Stomach (tissue), 9 donors: ENCODE data around the gene PPEF1. TPM values are rescaled to one million over a fixed set of nuclear protein-coding genes. Genes with fewer than 3 reads are reported as not detected.

ENCODE experiments used
- DNase-seq, 2 donors: peaks; one replicate each; pipeline versions ENCODE4 v3.0.0 to v3.0.0-alpha.2; 2013 to 2019
- H3K27ac ChIP-seq, 5 donors: fragments of 200-600 bp in 4 of 5; sonication (generic) in 4 of 5; one replicate each; pipeline ENCODE4 v1.5.1; 2013 to 2019; ENCODE audit warnings: mild to moderate bottlenecking in 1 of 5, moderate library complexity in 1 of 5
- H3K27me3 ChIP-seq, 3 donors: fragments of 200-600 bp; sonication (generic); one replicate each; pipeline ENCODE4 v1.5.1; 2017 to 2019; ENCODE audit warnings: mixed run types in 1 of 3
- H3K36me3 ChIP-seq, 4 donors: fragments of 200-600 bp; sonication (generic); 1 replicate in 3 of 4; 2 replicates in 1 of 4; pipeline ENCODE4 v1.5.1; 2016 to 2019
- H3K4me1 ChIP-seq, 4 donors: fragments of 200-600 bp; sonication (generic); one replicate each; pipeline ENCODE4 v1.5.1; 2016 to 2019
- H3K4me3 ChIP-seq, 4 donors: fragments of 200-600 bp; sonication (generic) in 3 of 4; one replicate each; pipeline ENCODE4 v1.5.1; 2016 to 2019; ENCODE audit warnings: mild to moderate bottlenecking in 1 of 4
- H3K9me3 ChIP-seq, 4 donors: fragments of 200-600 bp; sonication (generic); one replicate each; pipeline ENCODE4 v1.5.1; 2016 to 2019
- CTCF ChIP-seq, 7 experiments: fragments of 450-650 bp in 4 of 7; fragments of 200-600 bp in 3 of 7; sonication (generic) in 3 of 7; IDR thresholded peaks; one replicate each; pipeline ENCODE4 v1.5.1; 2016 to 2019; ENCODE audit warnings: antibody characterized with exemption in 7 of 7, control low read depth in 2 of 7, mild to moderate bottlenecking in 1 of 7
- EP300 ChIP-seq: sonication (generic); formaldehyde crosslinking; IDR thresholded peaks from one replicate; pipeline ENCODE4 v1.6.1; 2017; ENCODE audit warnings: antibody characterized with exemption
- POLR2A ChIP-seq, 4 donors: fragments of 450-650 bp; IDR thresholded peaks; one replicate each; pipeline ENCODE4 v1.6.1; 2016; ENCODE audit warnings: antibody characterized with exemption in 4 of 4, control low read depth in 2 of 4, mild to moderate bottlenecking in 1 of 4, moderate library complexity in 1 of 4
- POLR2AphosphoS5 ChIP-seq, 3 donors: sonication (generic); formaldehyde crosslinking; IDR thresholded peaks; one replicate each; pipeline ENCODE4 v1.6.1; 2016; ENCODE audit warnings: antibody characterized with exemption in 3 of 3
- WGBS, 5 donors: extraction: QIAGEN DNeasy Blood & Tissue Kit in 3 of 5; methylation state at CpG; one replicate each; pipeline versions ENCODE4 v1.1.5 to v1.1.7; 2013 to 2018; 5-methylcytosine and 5-hydroxymethylcytosine counted together
- intact Hi-C: fragments of 100-400 bp; cut with DNase I; formaldehyde crosslinking; loops from one replicate; pipeline ENCODE4 v1.15.1; 2023; ENCODE audit warnings: low total_unique reads
- polyA plus RNA-seq, 3 donors: library from polyadenylated mRNA; stranded (reverse); fragments of 200-250 nt; gene quantifications; one replicate each; pipeline ENCODE4 v1.2.3, GENCODE V29; 2013
- total RNA-seq, 5 donors: library from RNA; depleted of rRNA; stranded (reverse); fragments of >200 nt; gene quantifications; one replicate each; pipeline versions ENCODE4 v1.1.0 to v1.2.3, GENCODE V29; 2014 to 2016
- donor health status: healthy with polysubstance abuse.
- donor health status: Bipolar disorder and iron deficiency.
- donor health status: healthy.

Gene PPEF1
- total and polyA plus RNA-seq, 8 donors = 0.08 to 1.3 (median 0.22) TPM; not detected in 4

GRCh38 chrX:18714910-18715309, 7.5 kb downstream of the PPEF1 start:
- H3K27ac ChIP-seq = no peak overlapping the region
- no peak for DNase-seq
- no peaks in the 10 kb centered on the region for H3K4me1 ChIP-seq
- 84 to 96% (median 93%) methylated on average over 9 of the region's 9 CpGs for WGBS, 5 donors
- no peak for TF ChIP-seq EP300
- TF ChIP-seq POLR2AphosphoS5 (IDR thresholded peaks at IDR 0.05) = no peak
- no peak for TF ChIP-seq POLR2A (IDR thresholded peaks at IDR 0.05)
- TF ChIP-seq CTCF (IDR thresholded peaks at IDR 0.05) = no peak
- H3K4me3 ChIP-seq = no peak overlapping the region
- no peaks in the 10 kb centered on the region for H3K36me3 ChIP-seq
- intact Hi-C loops = no loop called here
- H3K27me3 ChIP-seq = no peaks in the 10 kb centered on the region
- H3K9me3 ChIP-seq = no peaks in the 10 kb centered on the region

- no peaks in the 10 kb centered on the region for H3K27me3 ChIP-seq
- TF ChIP-seq EP300 (no peak), CTCF (IDR thresholded peaks at IDR 0.05) (no peak), POLR2A (IDR thresholded peaks at IDR 0.05) (no peak), POLR2AphosphoS5 (IDR thresholded peaks at IDR 0.05) (no peak)
- no peak overlapping the region for H3K27ac ChIP-seq
- WGBS, 5 donors = 66 to 90% (median 75%) methylated on average over 4 of the region's 4 CpGs
- no peaks in the 10 kb centered on the region for H3K9me3 ChIP-seq
- no peaks in the 10 kb centered on the region for H3K36me3 ChIP-seq
- no peak for DNase-seq
- H3K4me1 ChIP-seq = peaks cover 0 to 12% (median 7%) of the 10 kb centered on the region in 4 donors
- intact Hi-C loops = no loop called here
- no peak overlapping the region for H3K4me3 ChIP-seq
These were observed 12.4 kb downstream of the PPEF1 start for GRCh38 chrX:18719852-18720251.

GRCh38 chrX:18721683-18722499, 14.4 kb downstream of the PPEF1 start:
- Histone ChIP-seq H3K4me1 (peaks cover 0 to 12% (median 7%) of the 10 kb centered on the region in 4 donors), H3K36me3 (no peaks in the 10 kb centered on the region), H3K4me3 (no peak overlapping the region), H3K27me3 (no peaks in the 10 kb centered on the region), H3K27ac (peak overlapping the region in 2 of 5 donors; percentile 15 to 22), H3K9me3 (no peaks in the 10 kb centered on the region)
- WGBS, 5 donors = 47 to 65% (median 51%) methylated on average over 8 of the region's 8 CpGs
- intact Hi-C loops = no loop called here
- TF ChIP-seq EP300 = no peak
- DNase-seq = peak in 1 of 2 donors; percentile 9

- Histone ChIP-seq H3K36me3 (no peaks in the 10 kb centered on the region), H3K4me3 (no peak overlapping the region), H3K9me3 (no peaks in the 10 kb centered on the region), H3K4me1 (peaks cover 0 to 12% (median 7%) of the 10 kb centered on the region in 4 donors), H3K27me3 (no peaks in the 10 kb centered on the region), H3K27ac (peak overlapping the region in 1 of 5 donors; percentile 22)
- 43 to 84% (median 62%) methylated on average over 10 of the region's 10 CpGs for WGBS, 5 donors
- intact Hi-C loops = no loop called here
- DNase-seq = no peak
- no peak for TF ChIP-seq POLR2A (IDR thresholded peaks at IDR 0.05)
These were observed 15.1 kb downstream of the PPEF1 start for GRCh38 chrX:18722500-18723071.

- intact Hi-C loops = no loop called here
- 39 to 61% (median 59%) methylated on average over 8 of the region's 8 CpGs for WGBS, 5 donors
- peak in 1 of 2 donors; percentile 25 for DNase-seq
- no peak for TF ChIP-seq POLR2AphosphoS5 (IDR thresholded peaks at IDR 0.05)
- no peaks in the 10 kb centered on the region for H3K36me3 ChIP-seq
- no peaks in the 10 kb centered on the region for H3K27me3 ChIP-seq
- no peak overlapping the region for H3K27ac ChIP-seq
- H3K9me3 ChIP-seq = no peaks in the 10 kb centered on the region
- H3K4me1 ChIP-seq = peaks cover 0 to 12% (median 7%) of the 10 kb centered on the region in 4 donors
- no peak overlapping the region for H3K4me3 ChIP-seq
These were observed 18.0 kb downstream of the PPEF1 start for GRCh38 chrX:18725310-18725943.
